ENCODE data around the gene BEGAIN. TPM values are rescaled to one million over a fixed set of nuclear protein-coding genes. Genes with fewer than 3 reads are reported as not detected.
A peak's percentile ranks its signal among the peaks of the same experiment; 100 is the strongest.

Gene BEGAIN
- total RNA-seq, 2 donors from 2014 or later: 0.74 to 0.99 TPM

- Histone ChIP-seq H3K27me3 (no peaks in the 10 kb centered on the region), H3K4me1 (peaks cover 8% of the 10 kb centered on the region), H3K4me3 (no peak overlapping the region), H3K27ac (no peak overlapping the region), H3K9me3 (no peaks in the 10 kb centered on the region), H3K9ac (ENCODE audit: low read depth in 2 of 2, low read length in 2 of 2) (no peak overlapping the region), H3K36me3 (no peaks in the 10 kb centered on the region)
- DNase-seq: peak; percentile 16
- TF ChIP-seq CTCF (IDR thresholded peaks at IDR 0.05): no peak
- intact Hi-C loops (cut with DNase I): no loop called here
Observed at GRCh38 chr14:100535287-100536120, 51.7 kb downstream of the BEGAIN start.

GRCh38 chr14:100534528-100535286 lies 52.5 kb downstream of the BEGAIN start:
- Histone ChIP-seq H3K9ac (ENCODE audit: low read depth in 2 of 2, low read length in 2 of 2) (no peak overlapping the region), H3K4me3 (no peak overlapping the region), H3K4me1 (peaks cover 8% of the 10 kb centered on the region), H3K27ac (no peak overlapping the region), H3K36me3 (no peaks in the 10 kb centered on the region), H3K27me3 (no peaks in the 10 kb centered on the region), H3K9me3 (no peaks in the 10 kb centered on the region)
- DNase-seq: peak; percentile 15
- intact Hi-C loops (cut with DNase I): no loop called here
- TF ChIP-seq CTCF (IDR thresholded peaks at IDR 0.05): no peak

GRCh38 chr14:100533656-100534485 lies 53.3 kb downstream of the BEGAIN start:
- no peak overlapping the region for H3K27ac ChIP-seq
- no peak for TF ChIP-seq CTCF (IDR thresholded peaks at IDR 0.05)
- H3K27me3 ChIP-seq: no peaks in the 10 kb centered on the region
- H3K9me3 ChIP-seq: no peaks in the 10 kb centered on the region
- DNase-seq: peak; percentile 23
- H3K4me1 ChIP-seq: peaks cover 8% of the 10 kb centered on the region
- no peak overlapping the region for H3K4me3 ChIP-seq
- H3K36me3 ChIP-seq: no peaks in the 10 kb centered on the region
- intact Hi-C loops (cut with DNase I): no loop called here
- no peak overlapping the region for H3K9ac ChIP-seq (ENCODE audit: low read depth in 2 of 2, low read length in 2 of 2)

- intact Hi-C loops (cut with DNase I): no loop called here
- no peaks in the 10 kb centered on the region for H3K36me3 ChIP-seq
- H3K27ac ChIP-seq: no peak overlapping the region
- H3K4me1 ChIP-seq: peaks cover 8% of the 10 kb centered on the region
- no peak overlapping the region for H3K4me3 ChIP-seq
- no peaks in the 10 kb centered on the region for H3K27me3 ChIP-seq
- peak; percentile 25 for DNase-seq
- no peak overlapping the region for H3K9ac ChIP-seq (ENCODE audit: low read depth in 2 of 2, low read length in 2 of 2)
- TF ChIP-seq CTCF (IDR thresholded peaks at IDR 0.05): no peak
- H3K9me3 ChIP-seq: no peaks in the 10 kb centered on the region
Observed at GRCh38 chr14:100532906-100533655, 54.1 kb downstream of the BEGAIN start.
